K562 (cell line): ENCODE data around the gene ISYNA1. TPM values are rescaled to one million over a fixed set of nuclear protein-coding genes. Genes with fewer than 3 reads are reported as not detected.

Experiments used
- ATAC-seq: fragments of 200-7000 bp; cut with Tn5 transposase; 3 replicates; pipeline ENCODE4 v1.9.1; 2020; ENCODE audit warnings: moderate library complexity
- BruUV-seq: library from RNA; stranded (reverse); fragments of 400-500 nt; replicated peaks from 2 replicates; lab custom pipeline; 2021; lab: Mats Ljungman, UMichigan
- CTCF ChIA-PET: fragments of 300-600 bp; formaldehyde crosslinking; extraction: SDS; loops from one replicate; lab custom pipeline; 2021; ENCODE audit warnings: low intra/inter-chr PET ratio; lab: Yijun Ruan, JAX
- POLR2A ChIA-PET: fragments of 300-600, 350-650 bp; sonication (Branson Sonifier 250); formaldehyde crosslinking; extraction: SDS; loops from one replicate; lab custom pipeline; 2021; ENCODE audit warnings: antibody characterized with exemption, inconsistent platforms; lab: Yijun Ruan, JAX
- DNase-seq, 4 experiments: peaks; one replicate each; pipeline versions ENCODE4 v3.0.0 to v3.0.0-alpha.2; 2011 to 2018; ENCODE audit warnings: low spot score in 3 of 4, mixed read lengths in 3 of 4; ENCODE audit errors: extremely low read depth in 1 of 4
- FAIRE-seq: peaks from 2 replicates; lab custom pipeline; 2011; peaks lifted over from hg19 to GRCh38; lab: Jason Lieb, UNC
- H2AFZ ChIP-seq: 2 replicates; pipeline ENCODE4 v1.6.0; 2011; ENCODE audit warnings: low read depth, low read length, control low read depth, inconsistent platforms
- H3K27ac ChIP-seq: fragments of 200-600 bp; 3 replicates; pipeline ENCODE4 v1.8.0; 2011; ENCODE audit warnings: low read depth, mild to moderate bottlenecking, control low read depth, inconsistent platforms, low read length, moderate library complexity, mixed read lengths; ENCODE audit errors: extremely low read depth
- H3K27me3 ChIP-seq, 2 experiments: fragments of 300-600 bp in 1 of 2; 2 replicates in 1 of 2; 3 replicates in 1 of 2; pipeline versions ENCODE4 v1.6.0 to v1.8.0; 2011; ENCODE audit warnings: inconsistent platforms in 2 of 2, low read length in 2 of 2, mild to moderate bottlenecking in 1 of 2, mixed read lengths in 1 of 2, moderate library complexity in 1 of 2; ENCODE audit not compliant: control insufficient read depth in 2 of 2, insufficient read depth in 2 of 2
- H3K36me3 ChIP-seq: fragments of 300-600 bp; 3 replicates; pipeline ENCODE4 v1.8.0; 2011; ENCODE audit warnings: mild to moderate bottlenecking, low read length, inconsistent platforms; ENCODE audit not compliant: control insufficient read depth, insufficient read depth
- H3K4me1 ChIP-seq, 2 experiments: fragments of 200-600 bp in 1 of 2; replicated peaks in 1 of 2; 2 replicates in 1 of 2; 3 replicates in 1 of 2; pipeline versions ENCODE4 v1.5.1 to v1.8.0; 2011; ENCODE audit warnings: inconsistent platforms in 2 of 2, low read length in 2 of 2, mild to moderate bottlenecking in 1 of 2, mixed read lengths in 1 of 2, moderate library complexity in 1 of 2; ENCODE audit not compliant: control insufficient read depth in 2 of 2, insufficient read depth in 2 of 2
- H3K4me2 ChIP-seq: 2 replicates; pipeline ENCODE4 v1.6.1; 2011; ENCODE audit warnings: low read length, control low read depth, inconsistent platforms, mixed read lengths; ENCODE audit not compliant: insufficient read depth
- H3K4me3 ChIP-seq: fragments of 200-600 bp; sonication (generic), shearing (Covaris generic); 2 replicates; pipeline ENCODE4 v1.5.1; 2016; ENCODE audit warnings: control low read depth, inconsistent platforms
- H3K79me2 ChIP-seq: fragments of 200-600 bp; 3 replicates; pipeline ENCODE4 v1.8.0; 2011; ENCODE audit warnings: low read length, inconsistent platforms; ENCODE audit not compliant: control insufficient read depth, insufficient read depth
- H3K9ac ChIP-seq, 2 experiments: 2 replicates each; pipeline versions ENCODE4 v1.6.0 to v1.6.1; 2011; ENCODE audit warnings: low read depth in 2 of 2, low read length in 2 of 2, control low read depth in 1 of 2, inconsistent platforms in 1 of 2, mild to moderate bottlenecking in 1 of 2, mixed read lengths in 1 of 2; ENCODE audit not compliant: insufficient read depth in 1 of 2
- H3K9me1 ChIP-seq: one replicate; pipeline ENCODE4 v1.6.0; 2011; ENCODE audit warnings: inconsistent platforms, mild to moderate bottlenecking, low read length, moderate library complexity; ENCODE audit not compliant: control insufficient read depth, insufficient read depth
- H3K9me3 ChIP-seq: replicated peaks from 2 replicates; pipeline ENCODE4 v1.5.1; 2011; ENCODE audit warnings: low read depth, low read length, inconsistent platforms; ENCODE audit not compliant: control insufficient read depth, insufficient read depth
- H4K20me1 ChIP-seq: replicated peaks from 2 replicates; pipeline ENCODE4 v1.6.1; 2011; ENCODE audit warnings: low read length, inconsistent platforms, mixed read lengths; ENCODE audit not compliant: control insufficient read depth, insufficient read depth
- KDM5B ChIP-seq: fragments of 200-600 bp; sonication (generic); IDR thresholded peaks from 2 replicates; pipeline ENCODE4 v1.6.1; 2012; ENCODE audit warnings: low read depth, mild to moderate bottlenecking, moderate library complexity, low read length, control low read depth, inconsistent platforms; ENCODE audit not compliant: insufficient replicate concordance
- ZFX ChIP-seq: sonication (generic); formaldehyde crosslinking; IDR thresholded peaks from 2 replicates; pipeline ENCODE4 v1.8.0; 2022; ENCODE audit warnings: mild to moderate bottlenecking, missing genetic modification reagents, moderate library complexity
- ZNF408 ChIP-seq: fragments of 250-450 bp; sonication (Bioruptor Pico); IDR thresholded peaks from 2 replicates; pipeline ENCODE4 v1.4.0; 2020; ENCODE audit warnings: low read depth, mild to moderate bottlenecking, moderate library complexity
- WGBS: fragments of 100-300 bp; shearing (Covaris generic); methylation state at CpG from one replicate; pipeline ENCODE4 v1.1.6; 2016; ENCODE audit warnings: low coverage, mixed read lengths; ENCODE audit not compliant: insufficient coverage; ENCODE audit errors: missing lambda C conversion rate; 5-methylcytosine and 5-hydroxymethylcytosine counted together
- in situ Hi-C: fragments of 300-500 bp; cut with MboI; formaldehyde crosslinking; loops from 4 replicates; pipeline ENCODE4 v1.15.0; 2018; ENCODE audit warnings: inconsistent platforms, mixed read lengths
- intact Hi-C: fragments of 100-400 bp; cut with micrococcal nuclease; formaldehyde crosslinking; loops from 2 replicates; pipeline ENCODE4 v1.14.2; 2022
- polyA plus RNA-seq, 8 experiments: library from polyadenylated mRNA; depleted of rRNA in 4 of 8; stranded (reverse) in 5 of 8; unstranded in 3 of 8; fragments of >200 nt; fragmentation: Nextera tagmentation in 2 of 8; fragmentation: Illumina TruSeq in 1 of 8; extraction: Ambion mirVana in 2 of 8; extraction: Trizol in 1 of 8; gene quantifications; 2 replicates each; pipeline versions ENCODE4 v1.2.1 to v1.2.3, GENCODE V29; 2011 to 2014; ENCODE audit warnings: inconsistent platforms in 1 of 8, missing spikeins in 1 of 8
- total RNA-seq, 7 experiments: library from RNA; depleted of rRNA in 6 of 7; stranded (reverse); fragments of >200 nt in 6 of 7; fragmentation: Illumina TruSeq in 2 of 7; extraction: Trizol in 2 of 7; gene quantifications; 2 replicates each; pipeline versions ENCODE4 v1.2.1 to v1.2.3, GENCODE V29; 2011 to 2021; ENCODE audit warnings: low replicate concordance in 1 of 7
- TF ChIP-seq, protein P1 (sequence below): fragments of 450-650 bp; IDR thresholded peaks from 2 replicates; pipeline ENCODE4 v1.6.1; 2016; ENCODE audit warnings: borderline replicate concordance

The ISYNA1 gene
- total and polyA plus RNA-seq, 9 of the 15 experiments (the other 6 are each of a cell fraction or from before 2014, with no cell fraction given) = 21.8 to 460 (median 93.2) TPM

GRCh38 chr19:18420930-18421329 is 17.0 kb downstream of the ISYNA1 start:
- peak overlapping the region; percentile 14; the same call in 2 of the 3 replicates for H3K27ac ChIP-seq
- DNase-seq (no peak), ATAC-seq (no peak), FAIRE-seq (peak; percentile 32)
- H3K36me3 ChIP-seq = peaks cover 34% of the 10 kb centered on the region; the same call in 2 of the 3 replicates
- 8% methylated on average over 2 of the region's 2 CpGs for WGBS
- H3K9me3 ChIP-seq = no peaks in the 10 kb centered on the region
- CTCF ChIA-PET = no interaction called here
- BruUV-seq = no TSS peak
- H3K27me3 ChIP-seq = no peaks in the 10 kb centered on the region
- H3K79me2 ChIP-seq = peaks cover 82% of the 10 kb centered on the region
- peak overlapping the region; percentile 85 to 95 for H3K9ac ChIP-seq
- intact Hi-C loops (no loop called here), in situ Hi-C loops (no loop called here)
- POLR2A ChIA-PET = interaction anchor here (0.6 to 1.6 kb wide), 5 partner anchors 11 to 169 kb away, joined by 3 to 5 read pairs (median 4); no protein-coding TSS in a partner anchor
- H3K9me1 ChIP-seq = no peaks in the 10 kb centered on the region
- TF ChIP-seq, protein P1, sequence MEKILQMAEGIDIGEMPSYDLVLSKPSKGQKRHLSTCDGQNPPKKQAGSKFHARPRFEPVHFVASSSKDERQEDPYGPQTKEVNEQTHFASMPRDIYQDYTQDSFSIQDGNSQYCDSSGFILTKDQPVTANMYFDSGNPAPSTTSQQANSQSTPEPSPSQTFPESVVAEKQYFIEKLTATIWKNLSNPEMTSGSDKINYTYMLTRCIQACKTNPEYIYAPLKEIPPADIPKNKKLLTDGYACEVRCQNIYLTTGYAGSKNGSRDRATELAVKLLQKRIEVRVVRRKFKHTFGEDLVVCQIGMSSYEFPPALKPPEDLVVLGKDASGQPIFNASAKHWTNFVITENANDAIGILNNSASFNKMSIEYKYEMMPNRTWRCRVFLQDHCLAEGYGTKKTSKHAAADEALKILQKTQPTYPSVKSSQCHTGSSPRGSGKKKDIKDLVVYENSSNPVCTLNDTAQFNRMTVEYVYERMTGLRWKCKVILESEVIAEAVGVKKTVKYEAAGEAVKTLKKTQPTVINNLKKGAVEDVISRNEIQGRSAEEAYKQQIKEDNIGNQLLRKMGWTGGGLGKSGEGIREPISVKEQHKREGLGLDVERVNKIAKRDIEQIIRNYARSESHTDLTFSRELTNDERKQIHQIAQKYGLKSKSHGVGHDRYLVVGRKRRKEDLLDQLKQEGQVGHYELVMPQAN = no peak
- TF ChIP-seq ZFX = peak; percentile 23
- TF ChIP-seq KDM5B = no peak
- no peak for TF ChIP-seq ZNF408 (CRISPR knock-in tag)
- H3K4me2 ChIP-seq = peak overlapping the region; percentile 82
- H4K20me1 ChIP-seq = peaks cover 14% of the 10 kb centered on the region
- H3K4me3 ChIP-seq = peak overlapping the region; percentile 60; the same call in 1 of the 2 replicates
- no peak overlapping the region for H2AFZ ChIP-seq
- H3K4me1 ChIP-seq = peaks cover 40 to 96% of the 10 kb centered on the region in 2 experiments
